Liver (tissue), 3 donors: Measurements from ENCODE around the gene PLEK2.

Experiments
- CTCF ChIP-seq: fragments of 150-350 bp; IDR thresholded peaks from 2 replicates; pipeline ENCODE4 v1.5.1; 2017; ENCODE audit warnings: improper control_type of control experiment, low read depth, low read length; ENCODE audit not compliant: missing input control
- HNF4G ChIP-seq: IDR thresholded peaks from 2 replicates; pipeline ENCODE4 v1.6.1; 2016; ENCODE audit warnings: antibody characterized with exemption
- JUND ChIP-seq, 2 donors: IDR thresholded peaks; 2 replicates each; pipeline ENCODE4 v1.6.1; 2016; ENCODE audit warnings: antibody characterized with exemption in 2 of 2
- RAD21 ChIP-seq, 2 donors: IDR thresholded peaks; 2 replicates each; pipeline ENCODE4 v1.6.1; 2016; ENCODE audit warnings: antibody characterized with exemption in 2 of 2, mild to moderate bottlenecking in 2 of 2
- REST ChIP-seq: IDR thresholded peaks from 2 replicates; pipeline ENCODE4 v1.6.1; 2016; ENCODE audit warnings: antibody characterized with exemption, mild to moderate bottlenecking
- SP1 ChIP-seq: IDR thresholded peaks from 2 replicates; pipeline ENCODE4 v1.6.1; 2018; ENCODE audit warnings: antibody characterized with exemption, mild to moderate bottlenecking
- donor health status: healthy.
- donor health status: healthy.

GRCh38 chr14:67385618-67386017, 26.3 kb downstream of the PLEK2 start:
- TF ChIP-seq HNF4G (no peak), JUND (IDR thresholded peaks at IDR 0.05) (no peak), CTCF (no peak), RAD21 (IDR thresholded peaks at IDR 0.05) (no peak), REST (no peak), SP1 (no peak)
